AG09319 (cell line): ENCODE results near the gene CTRB1.
"Not testable (repeated sequence)": the region's sequence is repeated elsewhere in the genome, so short reads cannot be mapped to it uniquely, and the experiment has no call there.

Experiments
- DNase-seq: peaks from one replicate; pipeline ENCODE4 v3.0.0-alpha.2; 2010; ENCODE audit warnings: low read depth; ENCODE audit errors: extremely low read depth
- CTCF ChIP-seq: IDR thresholded peaks from 2 replicates; pipeline ENCODE4 v1.5.1; 2011; ENCODE audit warnings: low read depth, mild to moderate bottlenecking, inconsistent platforms, low read length, moderate library complexity

Gene CTRB1

DNA sequence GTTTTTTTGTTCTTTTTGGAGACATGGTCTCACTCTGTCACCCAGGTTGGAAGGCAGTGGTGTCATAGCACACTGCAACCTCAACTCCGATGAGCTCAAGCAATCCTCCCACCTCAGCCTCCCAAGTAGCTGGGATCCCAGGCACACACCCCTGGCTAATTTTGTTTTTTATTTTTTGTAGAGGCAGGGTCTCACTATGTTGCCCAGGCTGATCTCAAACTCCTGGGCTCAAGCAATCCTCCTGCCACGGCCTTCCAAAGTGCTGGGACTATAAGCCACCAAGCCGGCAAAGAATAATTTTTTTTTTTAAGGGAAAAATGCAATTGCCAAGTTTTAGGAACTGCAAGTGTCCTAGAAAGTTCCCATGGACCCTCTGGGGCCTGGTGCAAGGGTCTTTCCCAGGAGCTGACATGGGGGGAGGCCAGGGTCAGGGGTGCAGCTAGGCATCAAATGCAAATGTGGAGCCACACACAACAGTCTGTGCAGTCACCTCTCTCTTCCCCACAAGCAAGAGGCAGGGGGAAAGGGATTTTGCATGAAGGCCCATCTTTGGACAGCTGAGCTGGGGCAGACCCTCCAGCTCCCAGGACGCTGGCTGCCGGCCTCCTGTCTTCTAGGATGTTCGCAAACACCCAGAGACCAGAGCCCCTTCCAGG lies 52.8 kb downstream of the CTRB1 start:
- TF ChIP-seq CTCF, result no peak
- no peak for DNase-seq

DNA sequence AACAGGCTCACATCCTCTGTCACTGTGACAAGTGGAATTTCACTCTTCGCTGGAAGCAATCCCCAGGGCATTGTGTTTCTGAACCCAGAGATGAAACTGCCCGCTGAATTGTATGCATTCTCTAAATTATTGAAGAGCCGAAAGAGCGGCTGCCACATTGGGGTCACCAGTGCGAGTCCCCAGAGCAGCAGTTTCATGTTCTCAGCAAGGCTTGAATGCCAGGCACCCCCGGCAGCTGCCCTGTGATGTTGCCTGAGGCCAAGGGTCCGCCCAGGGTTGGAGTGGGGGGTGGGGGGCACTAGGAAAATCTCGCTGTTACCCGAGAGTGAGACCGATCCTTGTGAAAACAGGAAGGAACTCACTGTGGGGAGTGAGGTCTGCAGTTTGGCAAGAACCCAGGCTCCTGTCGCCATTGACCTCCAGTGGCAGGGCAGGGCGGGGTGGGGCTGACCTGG lies 53.3 kb downstream of the CTRB1 start:
- no peak for DNase-seq
- no peak for TF ChIP-seq CTCF

DNA sequence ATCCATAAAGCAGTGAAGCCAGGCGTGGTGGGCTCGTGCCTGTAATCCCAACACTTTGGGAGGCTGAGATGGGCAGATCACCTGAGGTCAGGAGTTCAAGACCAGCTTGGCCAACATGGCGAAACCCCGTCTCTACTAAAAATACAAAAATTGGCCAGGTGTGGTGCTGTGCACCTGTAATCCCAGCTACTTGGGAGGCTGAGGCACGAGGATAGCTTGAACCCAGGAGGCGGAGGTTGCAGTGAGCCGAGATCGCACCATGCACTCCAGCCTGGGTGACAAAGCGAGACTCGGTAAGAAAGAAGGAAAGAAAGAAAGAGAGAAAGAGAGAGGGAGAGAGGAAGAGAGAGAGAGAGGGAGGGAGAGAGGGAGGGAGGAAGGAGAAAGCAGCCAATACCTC lies 53.8 kb downstream of the CTRB1 start:
- not testable (repeated sequence) for DNase-seq

GRCh38 chr16:75273054-75273925 lies 54.5 kb downstream of the CTRB1 start:
- DNase-seq, result no peak
- TF ChIP-seq CTCF, result no peak
